IMR-90 (cell line): Measurements from ENCODE around the gene MAST3. TPM values are rescaled to one million over a fixed set of nuclear protein-coding genes. Genes with fewer than 3 reads are reported as not detected.

Experiments
- ATAC-seq: fragments of 200-7000 bp; cut with Tn5 transposase; 2 replicates; pipeline ENCODE4 v1.9.1; 2020; ENCODE audit warnings: low read depth, mild to moderate bottlenecking, moderate library complexity
- BruUV-seq: library from RNA; stranded (reverse); fragments of 400-500 nt; replicated peaks from 2 replicates; lab custom pipeline; 2021; lab: Mats Ljungman, UMichigan
- CTCF ChIA-PET: fragments of 300-600 bp; formaldehyde crosslinking; extraction: SDS; loops from one replicate; lab custom pipeline; 2021; ENCODE audit warnings: antibody characterized with exemption; lab: Yijun Ruan, JAX
- POLR2A ChIA-PET: fragments of 300-600 bp; sonication (Branson Sonifier 250); formaldehyde crosslinking; loops from one replicate; lab custom pipeline; 2022; ENCODE audit warnings: antibody characterized with exemption; ENCODE audit not compliant: unreplicated experiment; lab: Charles Lee
- DNase-seq: peaks from one replicate; pipeline ENCODE4 v3.0.0; 2013
- H2AFZ ChIP-seq: replicated peaks from 2 replicates; pipeline ENCODE3; 2013; ENCODE audit warnings: low read length, mild to moderate bottlenecking; ENCODE audit not compliant: poor library complexity
- H2AK5ac ChIP-seq: 2 replicates; pipeline ENCODE4 v1.6.1; 2013; ENCODE audit warnings: low read depth, low read length, inconsistent platforms
- H2AK9ac ChIP-seq: replicated peaks from 2 replicates; pipeline ENCODE3; 2013; ENCODE audit warnings: mild to moderate bottlenecking, low read depth, low read length, moderate library complexity; ENCODE audit not compliant: poor library complexity
- H2BK120ac ChIP-seq: 2 replicates; pipeline ENCODE4 v1.6.1; 2013; ENCODE audit warnings: low read depth, low read length, inconsistent platforms
- H2BK15ac ChIP-seq: 3 replicates; pipeline ENCODE4 v1.6.1; 2013; ENCODE audit warnings: low read depth, low read length, inconsistent platforms
- H2BK20ac ChIP-seq: 2 replicates; pipeline ENCODE4 v1.6.1; 2013; ENCODE audit warnings: low read depth, mild to moderate bottlenecking, inconsistent platforms, low read length, moderate library complexity
- H2BK5ac ChIP-seq: 2 replicates; pipeline ENCODE4 v1.6.1; 2013; ENCODE audit warnings: mild to moderate bottlenecking, low read depth, low read length, inconsistent platforms; ENCODE audit not compliant: poor library complexity, severe bottlenecking
- H3K14ac ChIP-seq: replicated peaks from 2 replicates; pipeline ENCODE4 v1.6.1; 2013; ENCODE audit warnings: low read depth, low read length, inconsistent platforms
- H3K18ac ChIP-seq: 2 replicates; pipeline ENCODE4 v1.6.1; 2013; ENCODE audit warnings: low read depth, low read length, control low read depth
- H3K23ac ChIP-seq: 2 replicates; pipeline ENCODE4 v1.6.1; 2013; ENCODE audit warnings: low read depth, low read length, inconsistent platforms
- H3K27ac ChIP-seq: 2 replicates; pipeline ENCODE4 v1.5.1; 2013; ENCODE audit warnings: mild to moderate bottlenecking, control low read depth, low read length; ENCODE audit not compliant: insufficient read depth
- H3K27me3 ChIP-seq: 2 replicates; pipeline ENCODE4 v1.6.1; 2013; ENCODE audit warnings: low read length; ENCODE audit not compliant: control insufficient read depth, insufficient read depth
- H3K36me3 ChIP-seq: 2 replicates; pipeline ENCODE4 v1.6.1; 2013; ENCODE audit warnings: low read length, mixed read lengths; ENCODE audit not compliant: control insufficient read depth, insufficient read depth
- H3K4ac ChIP-seq: 2 replicates; pipeline ENCODE4 v1.6.1; 2013; ENCODE audit warnings: low read depth, low read length, inconsistent platforms
- H3K4me1 ChIP-seq: 2 replicates; pipeline ENCODE4 v1.6.1; 2013; ENCODE audit warnings: low read length, mixed read lengths; ENCODE audit not compliant: control insufficient read depth, insufficient read depth
- H3K4me2 ChIP-seq: 2 replicates; pipeline ENCODE4 v1.6.1; 2013; ENCODE audit warnings: low read depth, mild to moderate bottlenecking, control low read depth, low read length, moderate library complexity
- H3K4me3 ChIP-seq: 2 replicates; pipeline ENCODE4 v1.5.1; 2013; ENCODE audit warnings: low read depth, mild to moderate bottlenecking, control low read depth, low read length, moderate library complexity; ENCODE audit not compliant: insufficient read depth
- H3K56ac ChIP-seq: 2 replicates; pipeline ENCODE4 v1.6.1; 2013; ENCODE audit warnings: low read length, inconsistent platforms; ENCODE audit not compliant: insufficient read depth; ENCODE audit errors: extremely low read depth
- H3K79me1 ChIP-seq, 2 experiments: 2 replicates each; pipeline ENCODE4 v1.6.1; 2013; ENCODE audit warnings: low read length in 2 of 2, inconsistent platforms in 1 of 2, low read depth in 1 of 2
- H3K9ac ChIP-seq: 2 replicates; pipeline ENCODE4 v1.6.1; 2013; ENCODE audit warnings: low read depth, low read length, control low read depth
- H3K9me1 ChIP-seq: 2 replicates; pipeline ENCODE4 v1.6.1; 2013; ENCODE audit warnings: low read length, inconsistent platforms; ENCODE audit not compliant: insufficient read depth
- H3K9me3 ChIP-seq: 2 replicates; pipeline ENCODE4 v1.6.1; 2013; ENCODE audit warnings: low read length; ENCODE audit not compliant: control insufficient read depth, insufficient read depth
- H4K20me1 ChIP-seq: 2 replicates; pipeline ENCODE4 v1.6.1; 2013; ENCODE audit warnings: low read length, inconsistent platforms; ENCODE audit not compliant: insufficient read depth
- H4K5ac ChIP-seq: 2 replicates; pipeline ENCODE4 v1.6.1; 2013; ENCODE audit warnings: mild to moderate bottlenecking, low read depth, low read length, control low read depth
- H4K8ac ChIP-seq, 2 experiments: 2 replicates each; pipeline ENCODE4 v1.6.1; 2013; ENCODE audit warnings: low read depth in 2 of 2, low read length in 2 of 2, control low read depth in 1 of 2, inconsistent platforms in 1 of 2
- H4K91ac ChIP-seq: 2 replicates; pipeline ENCODE4 v1.6.1; 2013; ENCODE audit warnings: low read depth, low read length, inconsistent platforms; ENCODE audit not compliant: insufficient read depth
- MAZ ChIP-seq: IDR thresholded peaks from 2 replicates; pipeline ENCODE4 v1.6.1; 2012; ENCODE audit warnings: low read depth, mild to moderate bottlenecking, low read length, improper control_type of control experiment, moderate library complexity, borderline replicate concordance
- RFX5 ChIP-seq: IDR thresholded peaks from 2 replicates; pipeline ENCODE4 v1.8.0; 2012; ENCODE audit warnings: low read depth, mild to moderate bottlenecking, low read length, moderate library complexity
- WGBS, 2 experiments: methylation state at CpG; one replicate each; pipeline versions ENCODE4 v1.1.5 to v1.1.7; 2013; ENCODE audit warnings: missing lambda C conversion rate in 2 of 2; ENCODE audit not compliant: insufficient read length in 1 of 2; ENCODE audit errors: extremely low coverage in 2 of 2; 5-methylcytosine and 5-hydroxymethylcytosine counted together
- dilution Hi-C: fragments of 300-500 bp; cut with HindIII; formaldehyde crosslinking; loops from one replicate; pipeline ENCODE4 v1.14.3; 2018; ENCODE audit warnings: low sequenced_read_pairs; ENCODE audit not compliant: unreplicated experiment
- in situ Hi-C: fragments of 300-500 bp; cut with MboI; formaldehyde crosslinking; loops from 3 replicates; pipeline ENCODE4 v1.14.3; 2019; ENCODE audit warnings: low sequenced_read_pairs, inconsistent platforms, mixed read lengths
- intact Hi-C: fragments of 100-400 bp; cut with micrococcal nuclease; formaldehyde crosslinking; loops from 2 replicates; pipeline ENCODE4 v1.10.0; 2022
- polyA plus RNA-seq, 3 experiments: library from polyadenylated mRNA; depleted of rRNA; stranded (reverse); fragments of >200 nt; gene quantifications; 2 replicates each; pipeline ENCODE4 v1.2.3, GENCODE V29; 2012; ENCODE audit warnings: low replicate concordance in 1 of 3
- total RNA-seq: library from RNA; depleted of rRNA; stranded (reverse); fragments of >200 nt; gene quantifications from 2 replicates; pipeline ENCODE4 v1.2.3, GENCODE V29; 2012

Gene MAST3
- total and polyA plus RNA-seq, 2 of the 4 experiments (the other 2 are of a cell fraction): 1.3 to 4.3 TPM

DNA sequence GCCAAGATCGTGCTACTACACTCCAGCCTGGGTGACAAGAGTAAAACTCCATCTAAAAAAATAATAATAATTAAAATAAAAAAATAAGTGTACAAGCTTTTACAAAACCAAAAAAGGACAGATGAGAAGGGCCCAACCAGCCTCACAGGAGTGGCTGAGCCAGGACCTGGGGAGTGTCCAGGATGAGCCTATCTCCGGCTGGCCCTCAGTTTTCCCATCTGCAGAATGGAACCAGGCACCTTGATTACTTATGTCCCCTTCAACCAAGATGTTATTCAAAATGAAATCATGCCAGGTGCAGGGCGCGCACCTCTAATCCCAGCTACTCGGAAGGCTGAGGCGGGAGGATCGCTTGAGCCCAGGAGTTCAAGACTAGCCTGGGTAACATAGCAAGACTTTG, 66.5 kb downstream of the MAST3 start:
- H3K4me1 ChIP-seq: peaks cover 6% of the 10 kb centered on the region
- H4K20me1 ChIP-seq: no peaks in the 10 kb centered on the region; the same call in 1 of the 2 replicates
- no peak for DNase-seq
- peaks cover 50% of the 10 kb centered on the region for H3K36me3 ChIP-seq
- ChIA-PET CTCF (no interaction called here), POLR2A (no interaction called here)
- H3K9me3 ChIP-seq: no peaks in the 10 kb centered on the region
- peaks cover 6 to 13% of the 10 kb centered on the region in 2 experiments for H3K79me1 ChIP-seq
- in situ Hi-C loops (no loop called here), dilution Hi-C loops (no loop called here), intact Hi-C loops (no loop called here)
- TF ChIP-seq MAZ (no peak), RFX5 (no peak)
- no peak overlapping the region for H2BK20ac ChIP-seq
- H3K4me3 ChIP-seq: no peak overlapping the region
- no peaks in the 10 kb centered on the region for H3K27me3 ChIP-seq
- WGBS, 2 experiments: no CpG with 5 or more reads among the region's 7 CpGs
- H4K91ac ChIP-seq: no peak overlapping the region
- no peak overlapping the region for H3K4me2 ChIP-seq
- H2AK9ac ChIP-seq: no peak overlapping the region
- H3K23ac ChIP-seq: no peak overlapping the region
- H2BK120ac ChIP-seq: no peak overlapping the region
- no peak overlapping the region for H4K5ac ChIP-seq
- H3K9me1 ChIP-seq: peaks cover 3% of the 10 kb centered on the region; the same call in 1 of the 2 replicates
- H3K18ac ChIP-seq: no peak overlapping the region
- H3K27ac ChIP-seq: no peak overlapping the region
- no peak overlapping the region for H2AK5ac ChIP-seq
- BruUV-seq: no TSS peak
- no peak overlapping the region for H2BK15ac ChIP-seq
- H2BK5ac ChIP-seq: no peak overlapping the region
- H3K4ac ChIP-seq: no peak overlapping the region
- H2AFZ ChIP-seq: no peak overlapping the region
- H3K14ac ChIP-seq: no peak overlapping the region
- no peak overlapping the region for H3K9ac ChIP-seq
- ATAC-seq: no peak
- H4K8ac ChIP-seq: no peak overlapping the region
- no peak overlapping the region for H3K56ac ChIP-seq
